NCI-H345 treated with DMSO at 0.1 percent for 48 hours (cell line): ENCODE measurements around the gene ISL2.

Experiments
- DNase-seq: peaks from one replicate; lab custom pipeline; 2025; ENCODE audit not compliant: unreplicated experiment; lab: John Stamatoyannopoulos, UW

The ISL2 gene

DNA sequence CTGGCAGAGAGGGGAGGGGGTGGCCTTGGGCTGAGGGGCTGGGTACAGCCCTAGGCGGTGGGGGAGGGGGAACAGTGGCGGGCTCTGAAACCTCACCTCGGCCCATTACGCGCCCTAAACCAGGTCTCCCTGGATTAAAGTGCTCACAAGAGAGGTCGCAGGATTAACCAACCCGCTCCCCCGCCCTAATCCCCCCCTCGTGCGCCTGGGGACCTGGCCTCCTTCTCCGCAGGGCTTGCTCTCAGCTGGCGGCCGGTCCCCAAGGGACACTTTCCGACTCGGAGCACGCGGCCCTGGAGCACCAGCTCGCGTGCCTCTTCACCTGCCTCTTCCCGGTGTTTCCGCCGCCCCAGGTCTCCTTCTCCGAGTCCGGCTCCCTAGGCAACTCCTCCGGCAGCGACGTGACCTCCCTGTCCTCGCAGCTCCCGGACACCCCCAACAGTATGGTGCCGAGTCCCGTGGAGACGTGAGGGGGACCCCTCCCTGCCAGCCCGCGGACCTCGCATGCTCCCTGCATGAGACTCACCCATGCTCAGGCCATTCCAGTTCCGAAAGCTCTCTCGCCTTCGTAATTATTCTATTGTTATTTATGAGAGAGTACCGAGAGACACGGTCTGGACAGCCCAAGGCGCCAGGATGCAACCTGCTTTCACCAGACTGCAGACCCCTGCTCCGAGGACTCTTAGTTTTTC, 4.9 kb downstream of the ISL2 start:
- DNase-seq = no peak

DNA sequence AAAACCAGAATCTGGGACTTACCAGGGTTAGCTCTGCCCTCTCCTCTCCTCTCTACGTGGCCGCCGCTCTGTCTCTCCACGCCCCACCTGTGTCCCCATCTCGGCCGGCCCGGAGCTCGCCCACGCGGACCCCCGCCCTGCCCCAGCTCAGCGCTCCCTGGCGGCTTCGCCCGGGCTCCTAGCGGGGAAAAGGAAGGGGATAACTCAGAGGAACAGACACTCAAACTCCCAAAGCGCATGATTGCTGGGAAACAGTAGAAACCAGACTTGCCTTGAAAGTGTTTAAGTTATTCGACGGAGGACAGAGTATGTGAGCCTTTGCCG, 5.4 kb downstream of the ISL2 start:
- peak; percentile 8 for DNase-seq

DNA sequence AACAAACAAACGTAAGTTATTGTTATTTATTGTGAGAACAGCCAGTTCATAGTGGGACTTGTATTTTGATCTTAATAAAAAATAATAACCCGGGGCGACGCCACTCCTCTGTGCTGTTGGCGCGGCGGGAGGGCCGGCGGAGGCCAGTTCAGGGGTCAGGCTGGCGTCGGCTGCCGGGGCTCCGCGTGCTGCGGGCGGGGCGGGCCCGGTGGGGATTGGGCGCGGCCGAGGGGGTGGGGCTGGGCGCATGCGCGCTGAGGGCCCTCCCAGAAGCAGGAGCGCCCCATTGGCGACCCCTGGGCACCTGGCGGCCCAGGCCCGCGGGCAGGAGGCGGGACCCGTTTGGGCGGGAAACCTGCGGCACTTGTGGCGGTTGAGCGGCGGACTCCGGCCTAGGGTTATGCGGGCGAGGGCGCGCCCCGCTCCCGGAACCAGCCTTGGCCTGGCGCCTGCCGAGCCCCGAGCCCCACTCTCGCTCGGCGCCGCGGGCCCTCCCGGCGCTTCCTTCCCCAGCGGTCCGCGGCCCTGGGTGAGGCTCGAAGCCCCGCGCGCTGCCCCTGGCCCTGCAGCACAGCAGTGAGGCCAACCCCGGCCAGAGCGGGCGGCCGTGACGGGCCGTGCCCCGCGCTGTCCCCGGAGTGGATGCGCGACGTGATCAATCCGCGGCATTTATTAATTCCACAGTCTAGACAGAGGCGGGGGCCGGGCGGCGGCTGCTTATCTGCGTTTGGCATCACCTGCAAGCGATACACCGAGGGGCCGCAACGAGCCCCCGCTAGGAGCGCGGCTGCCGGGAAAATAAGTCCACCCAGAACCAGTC, 6.0 kb downstream of the ISL2 start:
- no peak for DNase-seq

DNA sequence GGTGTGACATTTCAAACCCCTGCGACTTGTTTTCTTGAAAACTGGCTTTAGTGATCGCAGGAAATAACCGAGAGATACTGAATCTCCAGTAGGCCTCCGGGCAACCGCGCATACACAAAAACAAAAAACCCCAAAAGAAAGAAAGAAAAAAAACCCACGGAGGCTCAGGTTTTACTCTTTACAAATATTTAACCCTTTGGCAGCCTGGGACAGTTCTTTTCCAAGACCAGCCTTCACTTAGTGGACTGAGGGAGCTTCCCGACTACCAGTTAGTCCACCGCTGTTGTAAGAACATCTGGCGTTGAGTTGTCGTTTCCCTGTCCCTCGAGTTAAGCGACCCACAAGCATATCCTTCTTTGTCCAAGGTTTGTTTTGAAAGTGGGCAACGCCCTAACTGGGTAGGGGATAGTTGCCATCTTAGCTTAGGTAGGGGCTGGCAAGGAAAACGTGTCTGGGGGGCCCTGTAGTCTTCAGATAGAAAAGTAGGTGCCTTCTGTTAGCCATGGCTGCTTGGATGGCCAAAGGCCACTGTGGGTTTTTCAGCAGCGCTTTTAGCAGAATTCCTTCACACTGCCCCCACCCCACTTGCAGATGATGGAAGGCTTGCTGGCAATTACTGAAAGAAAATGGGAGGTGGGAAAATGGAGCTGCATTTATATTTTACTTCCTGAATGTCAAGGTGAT, 6.9 kb downstream of the ISL2 start:
- no peak for DNase-seq

DNA sequence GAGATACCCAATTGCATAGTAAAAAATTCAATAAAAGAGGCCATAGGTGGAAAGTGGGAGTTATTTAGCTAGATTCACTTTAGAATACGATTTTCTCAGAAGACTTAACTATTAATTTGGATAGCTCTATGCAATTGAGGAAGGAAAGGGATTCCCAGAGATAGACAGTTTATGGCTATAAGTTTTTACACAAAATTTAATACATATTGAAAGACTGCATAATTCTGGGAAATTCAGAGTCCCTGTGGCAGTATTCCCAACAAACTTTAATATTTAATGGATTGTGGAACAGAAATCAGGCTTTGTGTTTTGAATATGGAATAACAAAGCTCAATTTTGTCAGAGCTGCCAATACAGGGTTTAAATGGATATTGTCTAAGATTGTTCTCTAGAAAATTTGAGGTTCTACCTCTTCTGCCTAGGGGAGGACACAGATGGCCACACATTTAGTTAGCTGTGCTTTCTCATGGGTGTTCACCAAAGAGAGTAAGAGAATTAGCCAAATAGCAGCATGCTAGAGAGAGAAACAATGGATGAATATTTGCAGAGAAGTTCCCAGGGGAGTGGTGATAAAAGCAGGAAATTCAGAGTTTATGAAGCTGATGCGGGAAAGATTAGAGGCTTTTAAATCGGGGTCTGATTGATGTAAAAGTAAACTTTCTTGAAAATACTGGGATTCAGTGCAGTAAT, 8.5 kb downstream of the ISL2 start:
- no peak for DNase-seq

DNA sequence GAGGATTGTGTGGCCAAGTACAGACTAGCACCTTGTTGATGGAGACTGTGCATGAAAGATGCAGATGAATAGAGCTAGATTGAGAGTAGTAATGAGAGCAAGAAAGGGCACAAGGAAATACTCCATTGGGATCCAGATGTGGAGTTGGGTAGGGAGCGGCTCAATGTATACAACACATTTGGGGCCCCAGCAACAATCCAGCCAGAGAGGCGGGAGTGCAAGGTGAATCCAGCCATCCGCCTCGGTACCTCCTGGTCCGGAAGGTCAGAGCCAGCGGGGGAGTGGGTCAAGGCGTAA, 9.0 kb downstream of the ISL2 start:
- no peak for DNase-seq

DNA sequence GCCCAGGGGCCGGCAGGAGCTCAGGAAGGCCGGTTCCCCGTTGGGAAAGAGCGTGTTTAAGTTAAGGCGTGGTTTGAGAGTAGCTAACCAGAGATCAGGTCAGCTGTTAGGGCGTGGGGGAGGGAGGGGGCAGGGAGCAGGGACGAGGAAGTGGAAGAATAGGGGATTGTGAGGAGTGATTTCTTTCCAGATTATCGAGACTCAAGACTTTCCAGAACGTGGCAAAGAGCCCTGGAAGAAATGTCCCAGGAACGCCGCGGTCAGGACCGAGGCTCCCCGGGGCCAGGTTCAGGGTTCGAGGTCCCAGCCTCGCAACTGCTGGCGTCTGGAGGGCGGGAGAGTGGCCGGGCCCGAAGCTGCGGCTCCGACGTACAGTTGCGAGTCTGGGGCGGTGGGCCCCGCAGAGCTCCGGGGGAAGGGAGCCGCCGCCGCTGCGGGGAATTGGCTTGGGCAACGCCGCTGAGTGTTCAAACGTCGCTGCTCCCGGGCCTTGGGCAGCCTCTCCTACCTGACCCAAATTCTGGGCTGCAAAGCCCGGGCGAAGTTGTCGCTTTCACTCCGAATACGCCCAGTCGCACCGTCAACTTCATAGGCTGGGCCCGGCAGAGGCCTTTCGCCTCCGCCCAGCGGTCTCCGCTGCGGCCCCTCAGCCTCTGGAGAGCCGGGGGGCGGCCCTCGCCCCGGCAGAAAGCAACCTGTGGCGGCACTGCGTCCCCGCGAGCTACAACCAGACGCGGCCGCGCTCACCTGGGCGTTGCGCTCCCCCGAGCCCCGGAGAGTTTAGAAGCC, 9.5 kb downstream of the ISL2 start:
- no peak for DNase-seq

DNA sequence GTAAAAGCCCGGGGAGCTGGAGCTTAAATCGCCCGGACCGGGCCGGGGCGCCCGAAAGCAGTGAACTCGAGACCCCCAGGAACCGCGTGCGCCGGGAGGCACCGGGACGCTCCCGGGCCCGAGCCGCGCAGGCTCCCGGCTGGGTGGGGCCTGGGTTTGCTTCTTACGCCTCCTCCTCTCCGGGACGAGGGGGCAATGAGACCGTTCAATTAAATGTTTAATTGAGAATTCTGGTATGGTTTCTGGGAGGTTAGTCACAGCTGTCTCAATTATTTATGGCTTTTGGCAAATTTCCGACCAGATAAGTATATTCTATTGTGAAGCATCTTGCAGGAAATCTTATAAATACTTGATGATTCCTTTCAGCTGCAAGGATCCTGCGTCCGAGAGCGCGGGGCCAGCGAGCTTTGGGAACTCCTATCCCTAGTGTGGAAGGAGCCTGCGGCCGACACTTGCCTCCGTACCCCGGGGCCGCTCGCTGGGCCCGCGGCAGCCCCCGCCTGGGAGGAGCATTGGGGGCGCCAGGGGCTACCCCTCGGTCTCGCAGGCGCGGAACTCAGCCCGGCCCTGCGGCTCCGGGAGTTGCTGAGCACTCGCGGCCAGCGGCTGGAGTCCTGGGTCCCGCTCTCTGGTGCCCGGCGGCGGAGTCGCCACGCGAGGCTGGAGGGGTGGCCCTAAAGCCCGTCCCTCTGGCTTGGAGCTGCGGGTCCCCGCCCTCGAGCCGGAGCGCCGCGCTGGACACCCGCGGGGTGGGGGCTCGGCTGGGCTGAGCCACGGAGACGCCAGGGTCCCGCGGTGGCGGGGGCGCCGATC, 10.3 kb downstream of the ISL2 start:
- no peak for DNase-seq

DNA sequence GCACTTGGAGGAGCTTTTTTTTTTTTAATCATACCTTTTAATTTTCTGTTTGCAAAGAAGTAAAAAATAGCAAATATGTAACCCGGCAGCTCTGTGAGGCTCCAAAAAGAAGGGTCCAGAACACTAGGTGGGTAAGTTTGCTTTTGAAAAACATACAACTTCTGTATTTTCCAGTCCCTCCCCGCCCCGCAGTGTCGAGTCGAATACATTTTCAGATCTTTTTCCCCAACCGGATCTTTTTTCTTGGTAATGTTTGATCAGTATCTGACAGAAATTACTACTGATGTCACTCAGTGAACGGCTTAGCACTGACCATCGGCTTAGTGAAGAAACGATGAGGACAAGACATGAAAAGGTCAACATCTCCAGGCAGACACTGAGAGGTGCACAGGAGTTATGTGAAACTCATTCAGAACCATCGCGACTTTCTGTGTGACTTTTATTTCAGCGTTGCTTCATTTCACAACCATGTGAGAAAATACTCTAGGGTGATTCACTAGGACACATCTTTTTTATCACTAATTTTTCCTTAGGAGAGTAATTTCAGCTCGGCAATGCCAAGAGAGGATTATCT, 11.0 kb downstream of the ISL2 start:
- no peak for DNase-seq

DNA sequence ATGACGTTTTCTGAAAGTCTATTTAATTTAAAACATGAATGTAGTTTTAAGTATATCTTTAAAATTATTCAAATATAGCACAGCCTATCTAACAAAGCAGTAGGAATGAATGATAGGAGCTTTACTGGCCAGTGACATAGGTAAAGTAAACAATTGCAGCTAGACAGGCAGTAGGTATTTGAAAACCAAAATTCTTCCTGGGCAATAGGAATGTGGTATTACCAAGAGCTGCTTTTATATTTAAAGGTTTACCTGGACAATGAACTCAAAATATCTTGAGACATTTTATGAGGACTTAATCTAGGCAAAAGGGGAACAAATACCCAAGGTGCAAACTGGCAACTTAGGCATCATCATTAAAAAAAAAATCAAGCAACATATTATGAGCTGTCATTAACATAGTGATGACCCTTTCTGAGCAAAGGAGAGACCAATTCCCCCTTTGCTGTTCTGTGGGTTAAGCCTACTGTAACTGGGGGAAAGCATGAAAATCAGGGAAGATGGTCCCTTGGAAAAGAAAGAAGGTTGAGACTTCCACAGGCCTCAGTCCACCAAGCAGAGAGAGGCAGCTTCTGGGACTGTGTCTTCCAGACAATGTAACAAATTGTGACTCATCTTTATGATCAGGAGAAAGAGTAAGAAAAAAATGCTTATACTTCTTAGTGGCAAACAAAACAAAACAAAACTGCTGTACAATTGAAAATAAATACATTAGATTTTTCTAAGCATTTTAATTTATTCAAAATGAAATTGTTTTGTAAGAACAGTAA, 12.9 kb downstream of the ISL2 start:
- DNase-seq = no peak

DNA sequence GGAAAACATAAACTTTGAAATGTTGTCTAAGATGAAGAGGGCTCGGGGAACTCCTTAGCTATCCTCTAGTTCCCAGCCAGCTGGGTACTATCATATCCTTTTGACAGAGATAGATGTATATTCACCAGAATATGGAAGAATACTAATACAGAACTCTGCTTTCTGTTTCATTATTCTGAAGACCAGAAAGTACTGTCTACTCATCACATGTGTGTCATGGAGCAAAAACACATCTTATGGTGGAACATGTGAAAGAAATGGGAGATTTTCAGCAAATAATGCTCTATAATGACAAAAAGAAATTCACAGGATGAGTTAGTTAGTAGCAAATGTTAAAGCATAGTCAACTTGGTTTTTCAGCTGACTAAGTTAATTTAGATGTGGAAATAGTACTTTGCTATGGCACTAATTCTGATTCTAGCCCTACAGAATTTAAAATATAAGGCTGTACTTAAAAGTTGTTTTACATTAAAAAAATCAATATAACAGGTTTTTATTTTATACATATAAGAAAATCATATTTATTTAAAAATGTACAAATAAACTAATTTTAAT, 16.5 kb downstream of the ISL2 start:
- DNase-seq = no peak

DNA sequence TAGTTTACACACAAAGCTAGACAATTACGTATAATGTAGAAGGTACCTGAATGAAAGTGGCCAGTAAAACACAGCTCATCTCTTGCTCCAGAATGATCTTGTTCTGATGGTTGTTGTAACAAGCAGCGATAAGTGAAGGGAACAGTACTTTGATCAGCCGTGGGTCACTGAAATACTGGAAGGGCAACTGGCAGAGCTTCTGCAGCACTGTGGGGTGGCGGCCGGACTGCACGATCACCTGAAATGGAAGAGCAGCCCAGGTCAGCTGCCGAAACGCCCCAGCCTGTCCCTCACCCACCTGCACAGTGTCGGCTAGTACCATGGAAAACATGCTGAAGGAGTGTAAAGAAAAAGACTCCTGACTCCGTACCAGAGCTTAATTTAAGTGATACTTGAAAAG, 17.3 kb downstream of the ISL2 start:
- no peak for DNase-seq

DNA sequence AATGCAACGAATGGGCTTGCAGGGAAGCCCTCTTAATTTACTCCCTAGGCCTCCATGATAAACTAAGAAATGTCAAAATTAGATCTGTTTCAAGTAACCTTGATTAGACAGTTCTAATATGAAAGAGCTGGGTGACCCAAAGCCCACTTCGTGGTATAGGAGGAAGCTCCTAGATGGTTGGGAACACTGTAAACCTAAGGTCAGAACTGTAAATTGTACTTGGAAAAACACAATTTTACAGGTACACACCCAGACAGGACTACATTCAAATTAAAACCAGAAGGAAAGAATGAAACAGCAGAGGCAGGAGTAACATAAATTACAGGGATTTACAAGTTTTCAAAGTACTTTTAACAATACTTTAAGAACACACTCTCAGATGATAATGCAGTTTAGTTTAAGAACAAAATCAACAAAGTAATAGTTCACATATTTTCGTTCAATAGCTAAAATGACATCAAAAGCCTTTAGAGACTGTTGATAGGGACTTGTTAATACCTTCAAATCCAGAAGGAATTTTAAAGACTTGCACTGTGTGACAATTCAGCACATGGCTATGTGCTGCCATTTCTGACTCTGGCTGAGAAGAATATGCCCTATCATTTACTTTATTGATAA, 18.4 kb downstream of the ISL2 start:
- no peak for DNase-seq

DNA sequence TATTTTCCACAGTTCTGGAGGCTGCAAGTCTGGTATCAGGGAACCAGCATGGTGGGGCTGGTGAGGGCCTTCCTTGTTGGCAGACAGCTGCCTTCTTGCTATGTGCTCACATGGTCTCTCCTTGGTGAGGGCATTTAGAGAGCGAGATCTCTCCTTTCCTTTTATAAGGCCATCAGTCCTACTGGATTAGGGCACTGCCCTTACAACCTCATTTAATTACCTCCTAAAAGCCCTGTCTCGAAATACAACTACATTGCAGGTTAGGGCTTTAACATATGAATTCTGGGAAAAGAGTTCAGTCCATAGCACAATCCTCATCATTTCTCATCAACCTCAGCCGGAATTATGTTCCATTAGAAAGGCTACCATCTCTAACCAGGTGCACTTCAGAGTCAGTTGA, 21.9 kb downstream of the ISL2 start:
- DNase-seq = no peak

DNA sequence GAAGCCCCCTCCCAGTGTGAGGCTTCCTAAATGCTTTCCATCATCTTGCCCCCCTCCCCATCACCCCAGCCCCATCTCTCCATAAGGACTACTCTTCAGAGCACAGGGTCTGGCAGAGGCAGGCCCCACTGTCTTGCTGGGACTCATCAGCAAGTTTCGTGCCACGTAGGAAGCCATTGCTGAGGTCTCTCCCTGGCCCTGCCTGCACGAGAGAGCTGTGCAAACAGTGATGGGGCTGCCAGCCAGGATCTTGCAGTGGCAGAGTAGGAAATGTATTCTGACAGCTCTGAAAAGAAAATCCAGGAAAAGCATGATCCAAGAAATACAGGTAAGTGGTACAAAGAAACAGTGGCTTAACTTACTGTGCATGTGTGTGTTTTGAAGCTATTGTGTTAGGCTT, 22.6 kb downstream of the ISL2 start:
- no peak for DNase-seq

DNA sequence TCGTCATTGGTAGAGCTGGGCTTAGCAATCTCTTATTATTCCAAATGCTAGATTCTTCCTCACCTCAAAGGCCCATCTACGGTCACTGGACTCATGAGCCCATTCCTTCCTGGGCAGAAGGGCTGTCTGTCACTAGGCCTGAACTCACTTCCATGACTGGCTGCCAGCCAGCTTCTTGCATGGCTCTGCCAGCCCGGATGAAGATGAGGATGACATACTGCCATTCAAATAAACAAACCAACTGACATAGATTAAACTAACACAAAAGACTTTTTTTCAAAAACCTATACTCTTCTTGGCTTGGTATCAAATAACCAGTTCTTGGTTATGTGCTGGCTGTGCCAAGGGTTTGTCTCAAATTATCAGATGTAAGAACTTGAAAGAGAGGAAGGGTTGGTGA, 23.8 kb downstream of the ISL2 start:
- DNase-seq = no peak

DNA sequence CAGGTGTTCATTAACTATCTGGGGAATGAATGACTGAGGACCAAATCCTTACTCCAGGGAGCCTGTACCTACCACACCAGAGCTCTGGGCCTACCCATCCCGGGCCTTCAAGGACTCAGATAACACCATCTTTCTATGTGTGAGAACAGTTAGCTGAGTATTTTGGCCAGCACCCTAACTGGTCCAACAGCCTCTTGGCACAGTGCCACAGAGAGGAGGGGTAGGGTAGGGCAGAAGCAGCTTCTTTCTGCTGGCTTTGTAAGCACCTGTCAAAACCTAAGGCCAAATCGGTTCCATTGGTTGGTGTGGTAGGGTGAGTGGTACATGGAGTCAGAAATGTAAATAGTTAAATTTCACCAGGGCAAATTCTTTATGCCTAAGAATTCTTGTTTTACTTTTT, 26.7 kb downstream of the ISL2 start:
- DNase-seq = no peak

DNA sequence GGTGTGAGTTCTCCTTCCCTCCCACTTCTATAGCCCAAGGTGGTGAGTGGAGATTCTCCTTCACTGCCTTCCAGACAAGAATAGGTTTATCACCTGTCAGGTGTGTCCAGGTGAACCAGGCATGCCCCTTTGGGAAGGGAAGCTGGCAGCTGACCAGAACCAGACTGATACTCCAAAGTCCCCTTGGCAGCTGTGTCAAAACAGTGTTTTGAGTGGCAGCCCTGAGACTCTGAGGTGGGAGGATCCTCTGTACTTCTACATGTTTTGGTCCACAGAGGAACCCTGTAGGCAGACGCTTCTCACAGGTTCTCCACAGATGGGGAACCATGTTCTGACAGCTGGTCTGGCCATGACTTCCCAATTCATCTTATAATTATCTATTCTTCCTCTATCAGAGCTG, 30.1 kb downstream of the ISL2 start:
- DNase-seq = no peak
